ENCODE results near the gene MED17. TPM values are rescaled to one million over a fixed set of nuclear protein-coding genes. Genes with fewer than 3 reads are reported as not detected.

Gene MED17
- total and polyA plus RNA-seq, 10 donors: 10.4 to 41.3 (median 36.6) TPM

DNA sequence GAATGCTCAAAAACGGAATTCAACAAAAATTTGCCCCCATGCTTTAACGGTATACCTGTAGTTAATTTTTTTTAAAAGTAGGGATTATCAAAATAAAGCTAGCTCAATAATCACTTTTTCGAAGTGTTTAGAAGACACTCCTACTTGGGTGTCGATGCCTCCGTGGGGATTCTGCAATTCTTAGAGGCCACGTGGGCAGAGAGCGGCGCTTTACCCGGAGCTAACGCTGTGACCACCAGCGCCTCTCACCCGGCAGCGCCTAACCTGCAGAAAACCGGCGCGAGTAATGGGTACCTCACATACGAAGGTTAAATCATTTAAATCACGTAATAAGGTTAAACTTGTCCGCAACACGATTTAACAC lies 43.4 kb upstream of the MED17 start:
- peak; percentile 91 for DNase-seq
- Histone ChIP-seq H3K27me3 (replicated peaks in 1 of 7) (no peaks in the 10 kb centered on the region), H3K27ac (peak overlapping the region; percentile 84 to 97 (median 96)), H3K9me3 (no peaks in the 10 kb centered on the region), H3K4me1 (peaks cover 25 to 89% (median 64%) of the 10 kb centered on the region in 6 donors), H3K36me3 (peaks cover 0 to 50% (median 31%) of the 10 kb centered on the region in 6 donors), H3K4me3 (peak overlapping the region; percentile 74 to 90 (median 86))
- 0 to 1% (median 0%) methylated on average over 20 of the region's 20 CpGs for WGBS, 5 donors
- TF ChIP-seq POLR2A (IDR thresholded peaks at IDR 0.05): no peak
- no peak for TF ChIP-seq POLR2AphosphoS5 (IDR thresholded peaks at IDR 0.05)
- TF ChIP-seq, protein P1, sequence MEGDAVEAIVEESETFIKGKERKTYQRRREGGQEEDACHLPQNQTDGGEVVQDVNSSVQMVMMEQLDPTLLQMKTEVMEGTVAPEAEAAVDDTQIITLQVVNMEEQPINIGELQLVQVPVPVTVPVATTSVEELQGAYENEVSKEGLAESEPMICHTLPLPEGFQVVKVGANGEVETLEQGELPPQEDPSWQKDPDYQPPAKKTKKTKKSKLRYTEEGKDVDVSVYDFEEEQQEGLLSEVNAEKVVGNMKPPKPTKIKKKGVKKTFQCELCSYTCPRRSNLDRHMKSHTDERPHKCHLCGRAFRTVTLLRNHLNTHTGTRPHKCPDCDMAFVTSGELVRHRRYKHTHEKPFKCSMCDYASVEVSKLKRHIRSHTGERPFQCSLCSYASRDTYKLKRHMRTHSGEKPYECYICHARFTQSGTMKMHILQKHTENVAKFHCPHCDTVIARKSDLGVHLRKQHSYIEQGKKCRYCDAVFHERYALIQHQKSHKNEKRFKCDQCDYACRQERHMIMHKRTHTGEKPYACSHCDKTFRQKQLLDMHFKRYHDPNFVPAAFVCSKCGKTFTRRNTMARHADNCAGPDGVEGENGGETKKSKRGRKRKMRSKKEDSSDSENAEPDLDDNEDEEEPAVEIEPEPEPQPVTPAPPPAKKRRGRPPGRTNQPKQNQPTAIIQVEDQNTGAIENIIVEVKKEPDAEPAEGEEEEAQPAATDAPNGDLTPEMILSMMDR (IDR thresholded peaks at IDR 0.05 in 8 of 11, conservative IDR thresholded peaks at IDR 0.05 in 3 of 11): peak in 1 of 11 experiments; percentile 13
- intact Hi-C loops (cut with DNase I; ENCODE audit: low total_unique reads): loop anchor here (5.0 kb wide), 1 partner anchor 52 kb away; no protein-coding TSS in a partner anchor

DNA sequence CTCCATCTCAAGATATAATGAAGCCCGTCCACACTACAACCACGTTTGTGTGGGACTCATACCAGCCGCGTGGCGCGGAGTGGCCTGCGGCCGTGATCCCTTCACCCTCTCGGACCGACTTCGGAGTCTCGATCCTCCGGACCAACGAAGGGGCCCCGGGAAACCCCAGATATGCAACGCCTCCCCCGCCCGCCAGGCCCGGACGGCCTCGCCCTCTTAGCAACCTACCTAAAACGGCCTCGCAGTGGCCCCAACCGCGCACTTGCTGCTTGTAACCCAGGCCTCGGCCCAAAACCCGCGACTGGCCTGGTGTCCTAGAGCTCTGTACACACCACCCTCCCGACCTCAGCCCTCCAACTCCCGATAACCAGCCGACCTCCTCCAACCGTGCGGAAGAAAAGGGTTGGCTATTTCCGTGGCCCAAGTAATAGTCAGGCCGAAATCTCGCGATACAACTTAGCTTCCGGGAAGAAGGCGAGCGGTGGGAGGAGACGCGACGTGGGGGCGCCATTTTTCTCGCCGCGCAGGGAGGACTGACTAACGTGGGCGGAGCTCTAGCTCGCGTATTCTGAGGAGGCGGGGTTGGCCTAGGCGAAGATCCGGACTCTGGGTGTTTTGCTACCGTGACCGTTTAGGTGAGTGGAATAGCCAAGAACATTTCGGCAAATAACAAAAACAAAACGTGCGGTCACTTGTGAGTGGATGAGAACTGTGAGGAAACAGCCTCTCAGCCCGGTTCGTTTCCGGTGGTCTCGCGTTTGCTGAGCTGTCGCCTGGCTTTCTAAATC lies 42.8 kb upstream of the MED17 start, which contains the start of the genes C11orf54 and TAF1D:
TSS of gene C11orf54 (plus strand) at position 579 of the 788 bp plus-strand sequence. CDS start 5,722 bp downstream, outside the sequence.
TSS of gene TAF1D (minus strand) at position 402 of the 788 bp plus-strand sequence. CDS start 2,191 bp downstream, outside the sequence.
- TF ChIP-seq POLR2A (IDR thresholded peaks at IDR 0.05) (peak; percentile 73 to 88 (median 82)), POLR2AphosphoS5 (IDR thresholded peaks at IDR 0.05) (peak; percentile 92 to 99 (median 97))
- TF ChIP-seq, protein P1 (IDR thresholded peaks at IDR 0.05 in 8 of 11, conservative IDR thresholded peaks at IDR 0.05 in 3 of 11): peak in 7 of 11 experiments; percentile 11 to 53 (median 30)
- intact Hi-C loops (cut with DNase I; ENCODE audit: low total_unique reads): loop anchor here (5.0 kb wide), 1 partner anchor 51 kb away; no protein-coding TSS in a partner anchor
- peaks cover 25 to 86% (median 59%) of the 10 kb centered on the region in 6 donors for H3K4me1 ChIP-seq
- H3K4me3 ChIP-seq: peak within 1 kb of the TSS; percentile 74 to 90 (median 86)
- no peaks in the 10 kb centered on the region for H3K9me3 ChIP-seq
- H3K36me3 ChIP-seq: peaks cover 0 to 45% (median 25%) of the 10 kb centered on the region in 6 donors
- 0 to 1% (median 0%) methylated on average over 45 to 65 of the region's 65 CpGs for WGBS, 5 donors
- peak within 1 kb of the TSS; percentile 84 to 97 (median 96) for H3K27ac ChIP-seq
- H3K27me3 ChIP-seq (replicated peaks in 1 of 7): no peaks in the 10 kb centered on the region
- DNase-seq: peak; percentile 99

DNA sequence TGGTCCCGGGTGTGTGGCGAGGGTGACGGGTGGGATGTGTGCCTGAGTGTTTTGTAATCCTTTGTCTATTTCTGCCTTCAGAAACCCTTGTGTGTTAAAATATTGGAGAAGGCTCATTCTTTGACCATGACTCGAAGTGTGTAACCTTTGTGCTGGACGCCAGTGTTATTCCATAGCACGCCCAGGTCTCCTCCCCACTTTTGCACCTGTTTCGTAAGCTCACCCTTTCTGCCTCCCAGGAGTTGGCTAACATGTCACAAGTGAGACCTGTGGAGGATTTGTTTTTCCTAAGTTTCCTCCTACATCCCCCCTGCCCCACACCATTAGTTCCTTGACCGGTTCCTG lies 42.2 kb upstream of the MED17 start:
- Histone ChIP-seq H3K9me3 (no peaks in the 10 kb centered on the region), H3K4me3 (peak overlapping the region; percentile 74 to 90 (median 86)), H3K36me3 (peaks cover 0 to 39% (median 19%) of the 10 kb centered on the region in 6 donors), H3K27me3 (replicated peaks in 1 of 7) (no peaks in the 10 kb centered on the region), H3K27ac (peak overlapping the region; percentile 84 to 97 (median 96)), H3K4me1 (peaks cover 25 to 83% (median 53%) of the 10 kb centered on the region in 6 donors)
- intact Hi-C loops (cut with DNase I; ENCODE audit: low total_unique reads): loop anchor here (5.0 kb wide), 1 partner anchor 50 kb away; no protein-coding TSS in a partner anchor
- DNase-seq: no peak
- WGBS, 5 donors: 0 to 3% (median 2%) methylated on average over 8 of the region's 8 CpGs
- TF ChIP-seq POLR2A (IDR thresholded peaks at IDR 0.05): no peak
- TF ChIP-seq POLR2AphosphoS5 (IDR thresholded peaks at IDR 0.05): no peak
- TF ChIP-seq, protein P1 (IDR thresholded peaks at IDR 0.05 in 8 of 11, conservative IDR thresholded peaks at IDR 0.05 in 3 of 11): no peak

DNA sequence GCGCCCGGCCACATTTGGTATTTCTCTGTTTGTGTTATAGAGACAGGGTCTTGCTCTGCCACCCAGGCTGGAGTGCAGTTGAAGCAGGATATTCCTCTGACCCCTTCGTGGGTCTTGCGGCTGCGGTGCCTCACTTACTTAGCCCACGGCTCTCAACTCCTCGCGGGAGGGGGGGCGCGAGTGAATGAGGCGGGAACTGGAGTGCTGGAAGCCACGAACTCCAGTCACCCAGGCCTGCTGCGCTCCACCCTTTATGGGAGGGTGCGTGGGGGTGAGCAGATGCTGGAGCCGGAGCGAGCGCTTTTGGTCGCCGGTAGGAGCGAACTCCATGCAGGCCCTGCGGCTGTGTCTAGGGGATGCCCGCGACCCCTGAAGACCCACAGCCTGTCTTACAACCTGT lies 40.8 kb upstream of the MED17 start:
- H3K27ac ChIP-seq: no peak overlapping the region
- H3K4me1 ChIP-seq: peaks cover 14 to 69% (median 39%) of the 10 kb centered on the region in 6 donors
- TF ChIP-seq, protein P1 (IDR thresholded peaks at IDR 0.05 in 8 of 11, conservative IDR thresholded peaks at IDR 0.05 in 3 of 11): no peak
- TF ChIP-seq POLR2AphosphoS5 (IDR thresholded peaks at IDR 0.05): peak in 1 of 3 donors; percentile 11
- no peak overlapping the region for H3K4me3 ChIP-seq
- H3K36me3 ChIP-seq: peaks cover 0 to 26% (median 7%) of the 10 kb centered on the region in 6 donors
- H3K9me3 ChIP-seq: no peaks in the 10 kb centered on the region
- intact Hi-C loops (cut with DNase I; ENCODE audit: low total_unique reads): loop anchor here (5.0 kb wide), 1 partner anchor 49 kb away; no protein-coding TSS in a partner anchor
- 90 to 96% (median 94%) methylated on average over 19 to 23 of the region's 23 CpGs for WGBS, 5 donors
- peak; percentile 83 for DNase-seq
- no peaks in the 10 kb centered on the region for H3K27me3 ChIP-seq (replicated peaks in 1 of 7)
